ENCODE results near the gene BCOR. TPM values are rescaled to one million over a fixed set of nuclear protein-coding genes. Genes with fewer than 3 reads are reported as not detected.

Gene BCOR
- total and polyA plus RNA-seq, 2 of the 8 experiments (the other 6 are each of a cell fraction or from before 2014, with no cell fraction given) = 25.0 to 50.8 TPM

- no peak for TF ChIP-seq CBX5 (IDR thresholded peaks at IDR 0.05; ENCODE audit: low read depth, low read length)
- TF ChIP-seq GTF2F1 (IDR thresholded peaks at IDR 0.05; ENCODE audit: borderline replicate concordance, low read depth, low read length) = no peak
- no peak for TF ChIP-seq TAF7 (optimal IDR thresholded peaks at IDR 0.05; ENCODE audit: borderline replicate concordance, low read depth, low read length)
- no peak for TF ChIP-seq E2F6 (IDR thresholded peaks at IDR 0.05)
- TF ChIP-seq EZH2 (IDR thresholded peaks at IDR 0.05; ENCODE audit: low read depth, low read length, severe bottlenecking) = no peak
- TF ChIP-seq RNF2 (IDR thresholded peaks at IDR 0.05; ENCODE audit: borderline replicate concordance, low read depth, low read length, missing control alignments, poor library complexity, severe bottlenecking) = no peak
These were observed 43.0 kb downstream of the BCOR start (continued) for GRCh38 chrX:40054793-40055192.

All from H1 (cell line).